HepG2 (cell line): ENCODE measurements around the gene ZNF540. TPM values are rescaled to one million over a fixed set of nuclear protein-coding genes. Genes with fewer than 3 reads are reported as not detected.

Source experiments
- CREB1 ChIP-seq, 2 experiments: fragments of 450-650 bp in 1 of 2; IDR thresholded peaks; 2 replicates each; pipeline ENCODE4 v1.6.1; 2016 to 2017; ENCODE audit warnings: control low read depth in 1 of 2, mild to moderate bottlenecking in 1 of 2, missing compliant biosample characterization in 1 of 2, missing genetic modification characterization in 1 of 2
- KDM5A ChIP-seq: fragments of 200-600 bp; sonication (generic); IDR thresholded peaks from 2 replicates; pipeline ENCODE4 v1.7.0; 2018; ENCODE audit warnings: antibody characterized with exemption, mild to moderate bottlenecking, low read length, borderline replicate concordance
- NKX3-1 ChIP-seq: sonication (generic); formaldehyde crosslinking; IDR thresholded peaks from 2 replicates; pipeline ENCODE4 v1.5.0; 2020; ENCODE audit warnings: missing genetic modification reagents
- SOX13 ChIP-seq, 3 experiments: fragments of 450-650 bp in 1 of 3; sonication (generic) in 1 of 3; formaldehyde crosslinking in 1 of 3; IDR thresholded peaks in 2 of 3; conservative IDR thresholded peaks in 1 of 3; 2 replicates each; pipeline versions ENCODE4 v1.5.0 to v1.6.1; 2016 to 2020; ENCODE audit warnings: antibody characterized with exemption in 1 of 3, mild to moderate bottlenecking in 1 of 3, missing compliant biosample characterization in 1 of 3, missing genetic modification reagents in 1 of 3, moderate library complexity in 1 of 3
- SPEN ChIP-seq: sonication (generic); formaldehyde crosslinking; IDR thresholded peaks from 2 replicates; pipeline ENCODE4 v1.5.1; 2020; ENCODE audit warnings: low read depth, mild to moderate bottlenecking, missing genetic modification reagents
- STAT6 ChIP-seq: sonication (generic); formaldehyde crosslinking; IDR thresholded peaks from 2 replicates; pipeline ENCODE4 v1.4.0; 2020; ENCODE audit warnings: missing genetic modification reagents, mild to moderate bottlenecking, borderline replicate concordance
- TFE3 ChIP-seq: IDR thresholded peaks from 2 replicates; pipeline ENCODE4 v1.6.1; 2016
- ZBTB3 ChIP-seq: sonication (generic); formaldehyde crosslinking; IDR thresholded peaks from 2 replicates; pipeline ENCODE4 v1.4.0; 2020; ENCODE audit warnings: low read depth, mild to moderate bottlenecking, moderate library complexity, missing genetic modification reagents, borderline replicate concordance
- ZKSCAN1 ChIP-seq: fragments of 150-350 bp; IDR thresholded peaks from 2 replicates; pipeline ENCODE4 v1.6.1; 2014; ENCODE audit warnings: low read length
- ZMAT3 ChIP-seq: sonication (generic); formaldehyde crosslinking; conservative IDR thresholded peaks from 2 replicates; pipeline ENCODE4 v1.7.0; 2021; ENCODE audit warnings: missing genetic modification reagents
- ZNF350 ChIP-seq: sonication (generic); formaldehyde crosslinking; IDR thresholded peaks from 2 replicates; pipeline ENCODE4 v1.4.0; 2020; ENCODE audit warnings: mild to moderate bottlenecking, low read depth, missing genetic modification reagents, borderline replicate concordance
- ZNF446 ChIP-seq: sonication (generic); formaldehyde crosslinking; IDR thresholded peaks from 2 replicates; pipeline ENCODE4 v1.5.0; 2020; ENCODE audit warnings: mild to moderate bottlenecking, missing genetic modification reagents
- ZNF563 ChIP-seq: sonication (generic); formaldehyde crosslinking; IDR thresholded peaks from 2 replicates; pipeline ENCODE4 v1.8.0; 2022; ENCODE audit warnings: mild to moderate bottlenecking, moderate library complexity, missing genetic modification reagents
- polyA plus RNA-seq, 8 experiments: library from polyadenylated mRNA; depleted of rRNA in 3 of 8; stranded (reverse) in 7 of 8; unstranded in 1 of 8; fragments of >200 nt; fragmentation: Illumina TruSeq in 4 of 8; extraction: Trizol in 4 of 8; gene quantifications; 2 replicates each; pipeline versions ENCODE4 v1.2.1 to v1.2.3, GENCODE V29; 2011 to 2016; ENCODE audit warnings: low read depth in 4 of 8, missing spikeins in 1 of 8, mixed read lengths in 1 of 8; ENCODE audit not compliant: insufficient read depth in 1 of 8
- total RNA-seq, 5 experiments: library from RNA; depleted of rRNA; stranded (reverse); fragments of >200 nt; fragmentation: Illumina TruSeq; extraction: Trizol; gene quantifications; 2 replicates each; pipeline ENCODE4 v1.2.3, GENCODE V29; 2016; ENCODE audit warnings: low read depth in 1 of 5
- TF ChIP-seq, protein P1 (sequence below): sonication (generic); formaldehyde crosslinking; IDR thresholded peaks from 2 replicates; pipeline ENCODE4 v1.5.0; 2020; ENCODE audit warnings: mild to moderate bottlenecking, missing genetic modification reagents, borderline replicate concordance
- TF ChIP-seq, protein P2 (sequence below): IDR thresholded peaks from 2 replicates; pipeline ENCODE4 v1.6.1; 2016; ENCODE audit warnings: low read depth, control low read depth
- TF ChIP-seq, protein P3 (sequence below): sonication (generic); formaldehyde crosslinking; IDR thresholded peaks from 2 replicates; pipeline ENCODE4 v1.8.0; 2022; ENCODE audit warnings: mild to moderate bottlenecking, missing genetic modification reagents, borderline replicate concordance

The ZNF540 gene
- total and polyA plus RNA-seq, 2 of the 13 experiments (the other 11 are each of a cell fraction or from before 2014, with no cell fraction given): 0.21 to 0.40 TPM

GRCh38 chr19:37655689-37656371 lies 61.2 kb downstream of the ZNF540 start (continued):
- TF ChIP-seq STAT6 (CRISPR knock-in tag) (peak; percentile 59; the same call in 1 of the 2 replicates), ZMAT3 (CRISPR knock-in tag) (peak; percentile 49; the same call in 1 of the 2 replicates), ZKSCAN1 (no peak), NKX3-1 (CRISPR knock-in tag) (peak; percentile 40; the same call in 1 of the 2 replicates), TFE3 (CRISPR knock-in tag) (peak; percentile 56; the same call in 1 of the 2 replicates), ZNF446 (CRISPR knock-in tag) (0 out of 2 replicates have a peak, but pooled peaks have one; percentile 27), CREB1 (IDR thresholded peaks at IDR 0.05) (peak; percentile 76), CREB1 (CRISPR knock-in tag; IDR thresholded peaks at IDR 0.05) (peak; percentile 60), KDM5A (peak; percentile 66; the same call in 1 of the 2 replicates), SPEN (CRISPR knock-in tag) (0 out of 2 replicates have a peak, but pooled peaks have one; percentile 77), ZNF563 (peak; percentile 25; the same call in 1 of the 2 replicates), ZNF350 (CRISPR knock-in tag) (peak; percentile 83; the same call in 1 of the 2 replicates), SOX13 (IDR thresholded peaks at IDR 0.05) (0 out of 2 replicates have a peak, but pooled peaks have one; percentile 50), SOX13 (CRISPR knock-in tag; conservative IDR thresholded peaks at IDR 0.05 in 1 of 2, IDR thresholded peaks at IDR 0.05 in 1 of 2) (peak in 1 of 2 experiments; percentile 40; a peak in 1 of 4 replicates), ZBTB3 (CRISPR knock-in tag) (no peak)
- TF ChIP-seq, protein P1, sequence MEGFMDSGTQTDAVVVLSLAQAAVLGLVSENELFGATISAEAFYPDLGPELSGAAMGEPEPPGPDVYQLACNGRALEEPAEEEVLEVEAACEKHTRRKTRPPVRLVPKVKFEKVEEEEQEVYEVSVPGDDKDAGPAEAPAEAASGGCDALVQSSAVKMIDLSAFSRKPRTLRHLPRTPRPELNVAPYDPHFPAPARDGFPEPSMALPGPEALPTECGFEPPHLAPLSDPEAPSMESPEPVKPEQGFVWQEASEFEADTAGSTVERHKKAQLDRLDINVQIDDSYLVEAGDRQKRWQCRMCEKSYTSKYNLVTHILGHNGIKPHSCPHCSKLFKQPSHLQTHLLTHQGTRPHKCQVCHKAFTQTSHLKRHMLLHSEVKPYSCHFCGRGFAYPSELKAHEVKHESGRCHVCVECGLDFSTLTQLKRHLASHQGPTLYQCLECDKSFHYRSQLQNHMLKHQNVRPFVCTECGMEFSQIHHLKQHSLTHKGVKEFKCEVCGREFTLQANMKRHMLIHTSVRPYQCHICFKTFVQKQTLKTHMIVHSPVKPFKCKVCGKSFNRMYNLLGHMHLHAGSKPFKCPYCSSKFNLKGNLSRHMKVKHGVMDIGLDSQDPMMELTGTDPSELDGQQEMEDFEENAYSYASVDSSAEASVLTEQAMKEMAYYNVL (CRISPR knock-in tag): peak; percentile 52; the same call in 1 of the 2 replicates
- TF ChIP-seq, protein P2, sequence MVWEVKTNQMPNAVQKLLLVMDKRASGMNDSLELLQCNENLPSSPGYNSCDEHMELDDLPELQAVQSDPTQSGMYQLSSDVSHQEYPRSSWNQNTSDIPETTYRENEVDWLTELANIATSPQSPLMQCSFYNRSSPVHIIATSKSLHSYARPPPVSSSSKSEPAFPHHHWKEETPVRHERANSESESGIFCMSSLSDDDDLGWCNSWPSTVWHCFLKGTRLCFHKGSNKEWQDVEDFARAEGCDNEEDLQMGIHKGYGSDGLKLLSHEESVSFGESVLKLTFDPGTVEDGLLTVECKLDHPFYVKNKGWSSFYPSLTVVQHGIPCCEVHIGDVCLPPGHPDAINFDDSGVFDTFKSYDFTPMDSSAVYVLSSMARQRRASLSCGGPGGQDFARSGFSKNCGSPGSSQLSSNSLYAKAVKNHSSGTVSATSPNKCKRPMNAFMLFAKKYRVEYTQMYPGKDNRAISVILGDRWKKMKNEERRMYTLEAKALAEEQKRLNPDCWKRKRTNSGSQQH (CRISPR knock-in tag): 0 out of 2 replicates have a peak, but pooled peaks have one; percentile 81
- TF ChIP-seq, protein P3, sequence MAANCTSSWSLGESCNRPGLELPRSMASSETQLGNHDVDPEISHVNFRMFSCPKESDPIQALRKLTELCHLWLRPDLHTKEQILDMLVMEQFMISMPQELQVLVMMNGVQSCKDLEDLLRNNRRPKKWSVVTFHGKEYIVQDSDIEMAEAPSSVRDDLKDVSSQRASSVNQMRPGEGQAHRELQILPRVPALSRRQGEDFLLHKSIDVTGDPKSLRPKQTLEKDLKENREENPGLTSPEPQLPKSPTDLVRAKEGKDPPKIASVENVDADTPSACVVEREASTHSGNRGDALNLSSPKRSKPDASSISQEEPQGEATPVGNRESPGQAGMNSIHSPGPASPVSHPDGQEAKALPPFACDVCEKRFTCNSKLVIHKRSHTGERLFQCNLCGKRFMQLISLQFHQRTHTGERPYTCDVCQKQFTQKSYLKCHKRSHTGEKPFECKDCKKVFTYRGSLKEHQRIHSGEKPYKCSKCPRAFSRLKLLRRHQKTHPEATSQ (CRISPR knock-in tag): peak; percentile 82; the same call in 1 of the 2 replicates
